ENCODE measurements around the gene GGACT.

Gene GGACT

GRCh38 chr13:100549316-100549715, 39.3 kb downstream of the GGACT start:
- DNase-seq (ENCODE audit: low read depth in 3 of 3) = no peak

- no peak for DNase-seq (ENCODE audit: low read depth in 3 of 3)
Measured at GRCh38 chr13:100547791-100548201, 40.8 kb downstream of the GGACT start.

- no peak for DNase-seq (ENCODE audit: low read depth in 3 of 3)
Measured at GRCh38 chr13:100546713-100547405, 41.7 kb downstream of the GGACT start.

GRCh38 chr13:100545684-100546061, 42.9 kb downstream of the GGACT start:
- DNase-seq (ENCODE audit: low read depth in 3 of 3) = no peak

- no peak for DNase-seq (ENCODE audit: low read depth in 3 of 3)
Measured at GRCh38 chr13:100544866-100545683, 43.5 kb downstream of the GGACT start.

- no peak for DNase-seq (ENCODE audit: low read depth in 3 of 3)
Measured at GRCh38 chr13:100543872-100544602, 44.6 kb downstream of the GGACT start.

- no peak for DNase-seq (ENCODE audit: low read depth in 3 of 3)
Measured at GRCh38 chr13:100542826-100543156, 45.8 kb downstream of the GGACT start.

GRCh38 chr13:100541897-100542825, 46.4 kb downstream of the GGACT start:
- DNase-seq (ENCODE audit: low read depth in 3 of 3) = no peak

- DNase-seq (ENCODE audit: low read depth in 3 of 3) = no peak
Measured at GRCh38 chr13:100540621-100541020, 48.0 kb downstream of the GGACT start.

- no peak for DNase-seq (ENCODE audit: low read depth in 3 of 3)
Measured at GRCh38 chr13:100537951-100538462, 50.6 kb downstream of the GGACT start.

- no peak for DNase-seq (ENCODE audit: low read depth in 3 of 3)
Measured at GRCh38 chr13:100537486-100537885, 51.1 kb downstream of the GGACT start.

- no peak for DNase-seq (ENCODE audit: low read depth in 3 of 3)
Measured at GRCh38 chr13:100536643-100537180, 51.9 kb downstream of the GGACT start.

- DNase-seq (ENCODE audit: low read depth in 3 of 3) = no peak
Measured at GRCh38 chr13:100535426-100536135, 53.0 kb downstream of the GGACT start.

- DNase-seq (ENCODE audit: low read depth in 3 of 3) = no peak
Measured at GRCh38 chr13:100534911-100535310, 53.7 kb downstream of the GGACT start.

- no peak for DNase-seq (ENCODE audit: low read depth in 3 of 3)
Measured at GRCh38 chr13:100534147-100534843, 54.3 kb downstream of the GGACT start.

GRCh38 chr13:100533588-100534041, 55.0 kb downstream of the GGACT start:
- DNase-seq (ENCODE audit: low read depth in 3 of 3) = no peak

- no peak for DNase-seq (ENCODE audit: low read depth in 3 of 3)
Measured at GRCh38 chr13:100532836-100533435, 55.7 kb downstream of the GGACT start.

GRCh38 chr13:100532090-100532766, 56.4 kb downstream of the GGACT start:
- no peak for DNase-seq (ENCODE audit: low read depth in 3 of 3)
